Measurements from ENCODE around the gene ANKMY1.
A peak's percentile ranks its signal among the peaks of the same experiment; 100 is the strongest.

The ANKMY1 gene

GRCh38 chr2:240441326-240441992, 116.3 kb downstream of the ANKMY1 start:
- DNase-seq = no peak

- DNase-seq = no peak
These were observed 117.0 kb downstream of the ANKMY1 start for GRCh38 chr2:240440704-240441320.

- DNase-seq = no peak
These were observed 117.5 kb downstream of the ANKMY1 start for GRCh38 chr2:240440251-240440650.

GRCh38 chr2:240439698-240440151, 118.1 kb downstream of the ANKMY1 start:
- DNase-seq = no peak

- no peak for DNase-seq
These were observed 118.7 kb downstream of the ANKMY1 start for GRCh38 chr2:240438810-240439697.

- no peak for DNase-seq
These were observed 119.7 kb downstream of the ANKMY1 start for GRCh38 chr2:240437861-240438809.

GRCh38 chr2:240437551-240437860, 120.3 kb downstream of the ANKMY1 start:
- no peak for DNase-seq

GRCh38 chr2:240436683-240437550, 120.9 kb downstream of the ANKMY1 start:
- no peak for DNase-seq

DNA sequence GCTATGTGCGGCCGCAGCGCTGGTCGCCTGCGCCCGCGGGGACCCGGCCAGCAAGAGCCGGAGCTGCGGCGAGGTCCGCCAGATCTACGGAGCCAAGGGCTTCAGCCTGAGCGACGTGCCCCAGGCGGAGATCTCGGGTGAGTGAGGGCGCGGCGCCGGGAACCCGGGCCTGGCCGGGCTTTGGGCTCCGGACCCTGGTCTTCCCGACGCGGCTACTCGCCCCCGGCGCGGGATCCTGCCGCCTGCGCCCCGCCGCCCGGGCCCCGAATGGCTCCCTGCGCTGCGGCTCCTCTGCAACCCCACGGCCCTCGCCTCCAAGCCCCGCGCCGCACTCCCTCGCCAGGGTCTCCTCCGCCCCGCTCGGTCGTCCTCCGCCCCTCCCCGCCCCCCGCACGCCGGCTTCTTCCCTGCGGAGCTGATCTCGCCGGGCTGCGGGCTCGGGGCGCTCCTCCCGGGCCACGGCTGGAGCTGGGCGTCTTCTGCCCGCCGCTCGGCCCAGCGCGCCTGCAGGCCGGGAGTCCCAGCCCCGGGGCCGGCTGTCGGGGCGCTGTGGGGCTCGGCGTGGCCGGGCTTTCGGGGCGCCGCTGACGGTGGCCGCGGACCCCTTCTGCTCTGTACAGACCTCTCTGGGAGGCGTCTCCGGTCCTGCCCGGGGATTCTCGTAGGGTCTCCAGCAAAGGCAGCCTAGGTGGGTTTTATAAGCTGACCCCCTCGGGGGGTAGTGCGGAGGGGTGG, 121.7 kb downstream of the ANKMY1 start:
- DNase-seq = no peak

GRCh38 chr2:240435457-240435947, 122.3 kb downstream of the ANKMY1 start, which contains the start of gene GPC1:
GPC1 (plus strand) TSS chr2:240435663; CDS start chr2:240435919, 256 bp downstream.
- no peak for DNase-seq

GRCh38 chr2:240434728-240435456, 122.9 kb downstream of the ANKMY1 start:
- DNase-seq = peak; percentile 70

- DNase-seq = no peak
These were observed 123.6 kb downstream of the ANKMY1 start for GRCh38 chr2:240433973-240434727.

GRCh38 chr2:240432820-240433801, 124.7 kb downstream of the ANKMY1 start:
- no peak for DNase-seq

- no peak for DNase-seq
These were observed 125.4 kb downstream of the ANKMY1 start for GRCh38 chr2:240432430-240432819.

GRCh38 chr2:240431661-240432424, 125.9 kb downstream of the ANKMY1 start:
- no peak for DNase-seq

- no peak for DNase-seq
These were observed 126.5 kb downstream of the ANKMY1 start for GRCh38 chr2:240431271-240431660.

DNA sequence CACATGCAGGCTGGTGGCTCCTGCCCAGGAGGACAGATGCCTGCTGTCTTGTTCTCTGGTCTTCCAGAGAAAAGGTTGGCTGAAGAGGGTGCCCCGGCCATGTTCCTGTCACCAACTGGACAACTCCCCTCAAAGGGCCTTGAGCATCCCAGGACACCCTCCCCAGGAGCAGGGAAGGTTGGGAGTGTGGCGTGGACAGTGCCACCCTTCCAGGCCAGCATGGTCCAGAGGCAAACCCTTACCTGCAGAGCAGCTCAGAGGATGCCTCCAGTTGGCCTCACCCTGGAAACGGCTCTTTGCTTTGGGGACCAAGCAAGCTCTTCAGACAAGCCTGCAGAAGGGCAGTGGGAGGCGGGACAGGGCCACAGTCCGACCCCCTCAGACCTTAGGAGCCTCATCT, 127.2 kb downstream of the ANKMY1 start:
- DNase-seq = no peak

All from activated gamma-delta T cell (primary cell).